ENCODE measurements around the gene PDE6H.

- TF ChIP-seq POLR2A (IDR thresholded peaks at IDR 0.05; ENCODE audit: low read depth, low read length) (no peak), POLR2AphosphoS5 (IDR thresholded peaks at IDR 0.05; ENCODE audit: low read depth, low read length) (no peak), TAF1 (IDR thresholded peaks at IDR 0.05; ENCODE audit: low read depth, low read length) (no peak), PAX5 (IDR thresholded peaks at IDR 0.05; ENCODE audit: insufficient read depth, low read length, severe bottlenecking) (no peak), POU2F2 (IDR thresholded peaks at IDR 0.05; ENCODE audit: low read depth, low read length) (no peak)
Measured at GRCh38 chr12:14997998-14998397, 25.2 kb downstream of the PDE6H start.
